T follicular helper cell (primary cell): ENCODE measurements around the gene SPTLC3.

Experiments used
- DNase-seq: peaks from one replicate; pipeline ENCODE4 v3.0.0-alpha.2; 2020; ENCODE audit warnings: low read depth

SPTLC3 gene

GRCh38 chr20:13098720-13099355 lies 90.1 kb downstream of the SPTLC3 start:
- no peak for DNase-seq

GRCh38 chr20:13099676-13100075 lies 90.9 kb downstream of the SPTLC3 start:
- DNase-seq: no peak

GRCh38 chr20:13101276-13101675 lies 92.5 kb downstream of the SPTLC3 start:
- DNase-seq: no peak

GRCh38 chr20:13101706-13102105 lies 92.9 kb downstream of the SPTLC3 start:
- no peak for DNase-seq

- DNase-seq: no peak
Measured at GRCh38 chr20:13102237-13102636, 93.5 kb downstream of the SPTLC3 start.

GRCh38 chr20:13102694-13103093 lies 93.9 kb downstream of the SPTLC3 start:
- no peak for DNase-seq

- DNase-seq: no peak
Measured at GRCh38 chr20:13105039-13105438, 96.3 kb downstream of the SPTLC3 start.

- no peak for DNase-seq
Measured at GRCh38 chr20:13105864-13106457, 97.2 kb downstream of the SPTLC3 start.

GRCh38 chr20:13109658-13110057 lies 100.9 kb downstream of the SPTLC3 start:
- no peak for DNase-seq

- no peak for DNase-seq
Measured at GRCh38 chr20:13110796-13111195, 102.0 kb downstream of the SPTLC3 start.

- no peak for DNase-seq
Measured at GRCh38 chr20:13111249-13111911, 102.6 kb downstream of the SPTLC3 start.

GRCh38 chr20:13113731-13114130 lies 105.0 kb downstream of the SPTLC3 start:
- no peak for DNase-seq

- no peak for DNase-seq
Measured at GRCh38 chr20:13117200-13117599, 108.4 kb downstream of the SPTLC3 start.

- no peak for DNase-seq
Measured at GRCh38 chr20:13118676-13119075, 109.9 kb downstream of the SPTLC3 start.

GRCh38 chr20:13119583-13119982 lies 110.8 kb downstream of the SPTLC3 start:
- DNase-seq: peak; percentile 17

- no peak for DNase-seq
Measured at GRCh38 chr20:13120471-13120870, 111.7 kb downstream of the SPTLC3 start.

GRCh38 chr20:13121840-13122515 lies 113.2 kb downstream of the SPTLC3 start:
- DNase-seq: no peak

- no peak for DNase-seq
Measured at GRCh38 chr20:13125486-13125885, 116.7 kb downstream of the SPTLC3 start.

GRCh38 chr20:13128173-13128572 lies 119.4 kb downstream of the SPTLC3 start:
- no peak for DNase-seq

GRCh38 chr20:13130061-13130706 lies 121.4 kb downstream of the SPTLC3 start:
- DNase-seq: no peak

- no peak for DNase-seq
Measured at GRCh38 chr20:13130707-13131103, 121.9 kb downstream of the SPTLC3 start.

- no peak for DNase-seq
Measured at GRCh38 chr20:13131688-13132087, 122.9 kb downstream of the SPTLC3 start.
